HG03175 (cell line): ENCODE results near the gene PPP6R2.
"Not testable (repeated sequence)": the region's sequence is repeated elsewhere in the genome, so short reads cannot be mapped to it uniquely, and the experiment has no call there.

Experiments used
- ATAC-seq: cut with Tn5 transposase; IDR thresholded peaks from one replicate; pipeline ENCODE4 v1.9.1; 2021; ENCODE audit warnings: mild to moderate bottlenecking, moderate library complexity; ENCODE audit not compliant: unreplicated experiment

PPP6R2 gene

DNA sequence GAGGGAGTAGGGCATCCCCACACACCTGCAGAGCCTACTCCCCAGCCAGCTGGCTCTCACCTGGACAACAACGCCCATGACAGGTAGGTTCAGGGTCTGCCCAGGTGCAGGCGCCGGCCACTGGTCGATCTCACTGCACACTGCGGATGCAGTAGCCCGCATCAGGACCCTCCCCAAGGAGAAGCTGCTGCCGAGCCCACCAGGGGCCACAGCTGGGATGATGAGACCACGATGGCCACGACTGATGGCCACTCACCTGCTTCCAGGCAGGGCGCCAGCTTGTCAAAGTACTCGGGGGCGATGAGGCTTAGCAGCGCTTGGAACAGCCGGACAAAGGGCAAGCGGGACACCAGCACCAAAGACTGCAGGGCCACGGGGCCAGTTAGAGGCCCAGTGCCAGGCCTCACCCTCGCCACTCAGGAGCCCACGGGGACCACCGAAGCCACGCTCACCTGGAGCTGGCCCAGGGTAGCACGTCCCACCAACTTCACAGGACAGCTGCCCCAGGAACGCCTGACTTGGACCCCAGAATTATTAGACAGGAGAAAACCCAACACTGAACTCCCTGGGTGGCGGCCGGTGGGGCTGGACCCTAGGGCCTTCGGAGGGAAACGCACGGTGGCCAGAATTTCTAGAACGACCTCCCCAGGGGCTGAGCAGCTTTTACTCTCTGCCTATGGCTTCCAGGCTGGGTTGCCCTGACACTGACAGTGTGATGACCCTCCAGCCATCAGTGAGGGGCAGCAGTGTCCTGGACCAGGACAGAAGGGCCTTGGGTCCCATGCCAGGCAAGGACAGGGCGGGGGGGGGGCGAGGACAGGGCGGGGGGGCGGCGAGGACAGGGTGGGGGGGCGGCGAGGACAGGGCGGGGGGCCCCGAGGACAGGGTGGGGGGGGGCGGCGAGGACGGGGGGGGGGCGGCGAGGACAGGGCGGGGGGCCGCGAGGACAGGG, 26.7 kb upstream of the PPP6R2 start:
- no peak for ATAC-seq

- no peak for ATAC-seq
Observed at GRCh38 chr22:50317178-50317577, 25.9 kb upstream of the PPP6R2 start.

- no peak for ATAC-seq
Observed at GRCh38 chr22:50317674-50318073, 25.5 kb upstream of the PPP6R2 start.

DNA sequence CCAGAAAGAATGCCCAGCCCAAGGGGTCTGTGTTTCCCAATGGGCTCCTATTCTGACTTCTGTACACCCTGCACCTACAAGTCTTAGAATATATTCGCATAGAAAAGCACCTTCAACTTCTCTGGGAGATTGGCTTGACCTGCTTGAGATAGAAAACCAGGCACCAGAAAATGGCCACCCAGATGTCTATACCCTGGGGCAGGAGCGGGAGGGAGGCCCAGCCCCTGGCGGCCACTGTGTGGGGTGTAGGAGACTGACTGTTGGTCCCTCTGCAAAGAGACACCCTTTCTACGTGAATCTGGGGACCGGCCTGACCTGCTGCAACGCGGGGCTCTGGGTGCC, 24.8 kb upstream of the PPP6R2 start:
- ATAC-seq: no peak

DNA sequence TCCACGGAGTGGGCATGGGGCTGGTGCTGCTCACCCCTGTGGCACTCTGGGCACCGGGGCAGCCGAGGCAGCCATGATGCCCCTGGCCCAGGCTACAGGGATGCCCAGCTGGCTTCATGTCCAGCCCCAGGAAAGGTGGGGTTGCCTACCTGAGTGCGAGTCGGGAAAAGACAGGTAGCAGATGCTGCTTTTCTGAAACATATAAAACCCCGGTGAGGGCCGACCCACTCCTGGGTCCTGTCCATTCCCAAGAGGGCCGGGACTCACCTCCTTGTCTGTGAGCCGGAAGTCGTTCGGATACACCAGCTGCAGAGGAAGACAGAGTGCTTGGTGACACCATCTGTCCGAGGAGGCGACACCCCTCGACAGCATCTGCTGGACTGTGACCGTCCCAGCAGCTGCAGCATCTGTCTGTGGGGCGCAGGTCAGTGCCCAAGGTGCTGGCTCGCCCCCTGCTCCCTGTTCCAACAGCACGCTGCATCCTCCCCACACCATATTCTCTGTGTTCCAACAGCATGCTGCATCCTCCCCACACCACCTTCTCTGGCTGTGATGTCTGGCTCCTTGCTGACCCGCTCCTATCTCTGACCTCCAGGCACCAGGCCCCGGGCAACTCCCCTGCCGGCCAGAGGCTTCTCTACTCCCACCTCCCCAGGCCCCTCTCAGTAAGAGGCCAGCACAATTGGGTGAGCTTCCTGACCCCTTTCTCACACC, 24.3 kb upstream of the PPP6R2 start:
- no peak for ATAC-seq

GRCh38 chr22:50319503-50319951, 23.6 kb upstream of the PPP6R2 start:
- ATAC-seq: no peak

DNA sequence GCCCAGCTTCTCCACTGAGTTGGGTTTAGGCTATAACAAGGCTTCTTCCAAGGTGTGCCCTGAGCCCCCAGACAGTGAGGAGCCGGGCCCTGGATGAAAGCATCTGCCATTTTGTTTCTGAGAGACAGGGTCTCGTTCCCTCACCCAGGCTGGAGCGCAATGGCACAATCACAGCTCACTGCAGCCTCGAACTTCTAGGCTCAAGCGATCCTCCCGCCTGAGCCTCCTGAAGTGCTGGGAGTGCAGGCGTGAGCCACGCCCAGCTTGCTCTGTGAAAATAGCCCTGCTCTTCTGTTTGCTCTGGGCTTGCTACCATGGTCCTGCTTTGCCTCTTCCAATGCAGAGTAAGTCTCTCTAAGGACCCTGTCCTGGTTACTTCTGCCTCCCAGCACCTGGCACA, 23.0 kb upstream of the PPP6R2 start:
- ATAC-seq: no peak

DNA sequence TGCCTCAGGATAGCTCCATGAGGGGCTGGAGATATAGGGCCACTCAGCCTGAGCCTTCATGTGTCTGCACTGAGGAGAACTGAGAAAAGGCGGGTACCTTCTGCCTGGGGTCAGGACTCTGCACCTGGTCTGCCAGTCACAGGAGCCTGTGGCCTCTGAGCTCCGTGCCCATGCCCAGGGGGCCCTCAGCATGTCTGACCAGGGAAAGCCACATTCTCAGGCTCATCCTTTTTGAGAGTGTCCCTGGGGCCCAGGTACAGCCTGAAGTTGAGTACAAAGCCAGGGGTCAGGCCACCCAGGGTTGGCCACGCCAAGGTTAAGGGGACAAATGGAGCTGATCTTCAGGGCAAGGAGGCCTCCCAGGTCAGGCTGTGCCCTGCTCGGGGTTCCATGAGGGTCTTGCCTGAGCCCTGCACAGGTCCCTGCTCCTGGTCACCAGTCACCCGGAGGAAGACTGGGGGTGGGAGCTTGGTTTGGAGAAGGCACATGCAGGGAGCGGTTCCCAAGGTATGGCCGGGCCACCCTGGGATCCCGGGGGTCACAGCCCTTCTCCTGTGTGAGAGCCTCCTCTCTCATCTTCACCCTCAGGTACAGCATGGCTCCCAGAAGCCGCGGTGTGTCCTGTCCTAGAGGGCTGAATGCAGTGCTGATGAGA, 22.3 kb upstream of the PPP6R2 start:
- no peak for ATAC-seq

DNA sequence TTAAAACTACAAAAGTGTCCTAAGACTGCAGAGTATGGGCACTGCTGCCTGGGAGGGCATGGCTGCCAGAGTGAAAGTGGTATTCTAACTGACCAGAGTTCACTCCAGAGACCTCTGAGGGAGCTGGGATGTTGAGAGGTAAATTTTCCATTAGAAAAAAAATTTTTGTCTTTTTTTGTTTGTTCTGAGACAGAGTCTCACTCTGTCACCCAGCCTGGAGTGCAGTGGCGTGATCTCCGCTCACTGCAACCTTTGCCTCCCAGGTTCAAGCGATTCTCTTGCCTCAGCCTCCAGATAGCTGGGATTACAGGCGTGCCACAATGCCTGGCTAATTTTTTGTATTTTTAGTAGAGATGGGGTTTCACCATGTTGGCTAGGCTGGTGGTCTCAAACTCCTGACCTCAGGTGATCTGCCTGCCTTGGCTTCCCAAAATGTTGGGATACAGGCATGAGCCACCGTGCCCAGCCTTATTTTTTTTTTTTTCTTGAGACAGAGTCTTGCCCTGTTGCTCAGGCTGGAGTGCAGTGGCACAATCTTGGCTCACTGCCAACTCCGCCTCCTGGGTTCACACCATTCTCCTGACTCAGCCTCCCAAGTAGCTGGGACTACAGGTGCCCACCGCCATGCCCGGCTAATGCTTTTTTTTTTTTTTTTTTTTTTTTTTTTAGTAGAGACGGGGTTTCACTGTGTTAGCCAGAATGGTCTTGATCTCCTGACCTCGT, 20.6 kb upstream of the PPP6R2 start:
- not testable (repeated sequence) for ATAC-seq

DNA sequence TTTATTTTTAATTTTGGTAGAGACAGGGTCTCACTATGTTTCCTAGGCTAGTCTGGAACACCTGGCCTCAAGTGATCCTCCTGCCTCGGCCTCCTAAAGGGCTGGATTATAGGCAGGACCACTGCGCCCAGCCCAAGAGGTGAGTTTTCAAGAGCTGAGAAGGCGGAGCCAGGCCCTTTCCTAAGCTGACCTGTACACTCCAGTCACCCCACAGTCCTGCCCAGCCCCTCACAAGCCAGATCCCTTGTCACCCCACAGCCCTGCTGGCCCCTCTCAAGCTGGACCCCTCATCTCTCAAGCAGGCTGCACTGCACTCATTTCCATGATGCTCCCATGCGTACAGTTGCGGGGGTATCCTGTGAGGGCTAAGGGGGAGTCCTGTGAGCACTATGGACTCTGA, 19.2 kb upstream of the PPP6R2 start:
- ATAC-seq: no peak

GRCh38 chr22:50325444-50326224, 17.5 kb upstream of the PPP6R2 start:
- ATAC-seq: no peak

DNA sequence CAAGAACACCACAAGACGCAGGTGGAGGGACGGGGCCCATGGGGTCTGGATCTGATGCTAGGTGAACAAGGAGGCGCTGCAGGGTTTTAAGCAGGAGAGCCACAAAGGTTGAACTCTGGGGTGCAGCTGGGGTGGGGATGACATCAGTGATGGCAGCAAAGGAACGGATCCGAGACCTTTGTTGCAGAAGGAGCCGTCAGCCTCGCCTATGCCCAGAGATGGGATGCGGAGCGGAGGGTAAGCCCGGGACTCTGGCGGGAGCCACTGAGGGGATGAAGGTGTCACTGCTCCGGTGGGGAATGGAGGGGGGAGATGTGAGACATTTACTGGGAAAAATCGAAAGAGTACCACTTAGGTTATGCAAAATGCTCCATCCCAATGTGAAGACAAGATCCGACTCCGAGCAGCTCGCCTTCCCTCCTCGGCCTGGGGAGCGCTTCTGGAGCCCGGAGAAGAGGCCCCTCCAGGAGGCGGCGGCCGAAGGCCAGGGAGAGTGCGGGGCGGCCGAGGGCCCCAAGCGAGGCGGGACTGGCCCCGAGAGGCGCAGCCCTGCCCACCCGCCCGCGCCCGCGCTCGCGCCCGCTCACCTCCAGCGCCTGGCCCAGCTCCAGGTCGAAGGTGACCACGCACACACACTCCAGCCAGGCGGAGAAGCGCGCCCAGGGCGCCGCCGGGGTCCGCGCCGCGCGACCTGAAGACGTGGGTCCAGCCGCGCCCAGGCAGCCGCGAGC, 16.7 kb upstream of the PPP6R2 start:
- no peak for ATAC-seq

DNA sequence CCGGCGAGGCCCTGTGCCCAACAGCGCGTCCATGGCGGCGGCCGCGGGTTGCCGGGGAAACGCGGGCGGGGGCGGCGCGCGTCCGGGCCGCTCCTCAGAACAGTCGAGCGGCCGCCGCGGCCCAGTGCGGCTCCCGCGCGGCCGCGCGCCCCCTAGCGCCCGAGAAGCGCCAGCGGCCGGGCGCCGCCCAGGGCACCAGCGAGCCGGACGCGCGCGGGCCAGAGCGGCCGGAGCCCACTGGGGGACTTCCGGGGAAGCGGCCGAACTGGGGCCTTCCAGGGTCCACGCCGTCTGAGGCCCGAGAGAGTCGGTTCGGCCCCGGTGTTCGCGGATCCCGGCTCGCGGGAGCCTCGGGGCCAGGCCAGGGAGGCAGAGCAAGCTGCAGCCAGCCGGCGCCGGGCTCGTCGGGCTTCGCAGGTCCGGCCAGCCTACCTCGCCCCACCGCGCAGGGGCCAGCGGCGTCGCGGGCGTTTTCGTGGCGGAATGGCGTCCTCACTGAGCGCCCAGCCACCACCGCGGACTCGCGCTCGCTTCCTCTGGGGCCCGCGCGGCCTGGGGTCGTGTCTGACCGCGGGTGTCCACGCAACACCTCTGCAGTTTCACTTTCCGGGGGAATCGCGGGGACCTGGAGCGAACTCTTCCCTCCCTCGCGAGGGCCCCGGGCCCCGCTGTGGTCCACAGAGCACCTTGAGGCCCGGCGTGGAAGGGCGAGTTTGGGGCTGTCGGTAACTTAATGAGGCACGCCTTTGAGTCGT, 16.0 kb upstream of the PPP6R2 start, which contains the start of gene DENND6B:
Gene DENND6B (minus strand): TSS at position 57 of the 755 bp plus-strand sequence. CDS start 24 bp downstream, at position 33.
- peak; percentile 77 for ATAC-seq

GRCh38 chr22:50327711-50328019, 15.5 kb upstream of the PPP6R2 start:
- no peak for ATAC-seq

- no peak for ATAC-seq
Observed at GRCh38 chr22:50329236-50329635, 13.9 kb upstream of the PPP6R2 start.

DNA sequence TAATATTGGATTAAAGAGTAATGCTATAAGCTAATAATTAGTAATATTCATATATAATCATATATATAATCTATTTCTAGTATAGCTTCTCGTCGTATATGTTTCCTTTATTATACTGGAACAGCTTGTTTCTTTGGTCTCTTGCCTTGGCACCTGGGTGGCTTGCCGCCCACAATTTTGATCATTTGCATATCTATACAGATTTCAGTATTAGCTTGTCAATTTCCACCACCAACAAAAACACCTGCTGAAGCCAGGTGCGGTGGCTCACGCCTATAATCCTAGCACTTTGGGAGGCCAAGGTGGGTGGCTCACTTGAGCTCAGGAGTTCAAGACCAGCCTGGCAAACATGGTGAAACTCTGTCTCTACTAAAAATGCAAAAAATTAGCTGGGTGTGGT, 8.7 kb upstream of the PPP6R2 start:
- ATAC-seq: not testable (repeated sequence)

DNA sequence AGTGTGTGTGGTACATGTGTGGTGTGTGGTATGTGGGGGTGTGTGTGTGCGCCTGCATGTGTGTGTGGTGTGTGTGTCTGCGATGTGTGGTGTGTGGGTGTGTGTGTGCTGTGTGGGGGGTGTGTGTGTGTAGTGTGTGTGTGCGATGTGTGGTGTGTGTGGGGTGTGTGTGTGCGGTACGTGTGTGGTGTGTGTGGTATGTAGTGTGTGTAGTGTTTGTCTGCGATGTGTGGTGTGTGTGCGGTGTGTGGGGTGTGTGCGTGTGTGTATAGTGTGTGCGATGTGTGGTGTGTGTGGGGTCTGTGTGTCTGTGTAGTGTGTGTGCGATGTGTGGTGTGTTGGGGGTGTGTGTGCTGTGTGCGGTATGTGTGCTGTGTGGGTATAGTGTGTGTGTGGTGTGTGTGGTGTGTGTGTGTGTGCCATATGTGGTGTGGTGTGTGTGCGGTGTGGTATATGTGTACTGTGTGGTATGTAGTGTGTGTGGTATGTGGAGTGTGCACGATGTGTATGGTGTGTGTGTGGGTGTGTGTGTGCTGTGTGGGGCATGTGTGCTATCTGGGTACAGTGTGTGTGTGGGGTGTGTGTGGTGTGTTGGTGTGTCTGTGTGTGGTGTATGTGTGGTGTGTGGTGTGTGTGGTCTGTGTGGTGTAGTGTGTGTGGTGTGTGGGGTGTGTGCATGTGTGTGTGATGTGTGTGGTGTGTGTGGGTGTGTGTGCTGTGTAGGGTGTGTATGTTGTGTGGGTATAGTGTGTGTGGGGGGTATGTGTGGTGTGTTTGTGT, 5.7 kb upstream of the PPP6R2 start:
- ATAC-seq: no peak

GRCh38 chr22:50338042-50338573, 5.0 kb upstream of the PPP6R2 start:
- ATAC-seq: no peak
